Ascending aorta (tissue), 2 donors: Measurements from ENCODE around the gene BTBD6. TPM values are rescaled to one million over a fixed set of nuclear protein-coding genes. Genes with fewer than 3 reads are reported as not detected.
"Not testable (repeated sequence)": the region's sequence is repeated elsewhere in the genome, so short reads cannot be mapped to it uniquely, and the experiment has no call there.

Experiments used
- DNase-seq, 2 donors: peaks; one replicate each; pipeline ENCODE4 v3.0.0-alpha.2; 2019; ENCODE audit warnings: low spot score in 2 of 2
- H3K27ac ChIP-seq, 2 donors: fragments of 200-600 bp; sonication (generic); one replicate each; pipeline ENCODE4 v1.5.1; 2016 to 2017; ENCODE audit warnings: mild to moderate bottlenecking in 1 of 2
- H3K27me3 ChIP-seq: fragments of 200-600 bp; sonication (generic); one replicate; pipeline ENCODE4 v1.5.1; 2017
- H3K36me3 ChIP-seq, 2 donors: fragments of 200-600 bp; sonication (generic); one replicate each; pipeline ENCODE4 v1.5.1; 2016
- H3K4me1 ChIP-seq, 2 donors: fragments of 200-600 bp; sonication (generic); one replicate each; pipeline ENCODE4 v1.5.1; 2016 to 2017; ENCODE audit warnings: mild to moderate bottlenecking in 1 of 2
- H3K4me3 ChIP-seq, 2 donors: fragments of 200-600 bp; sonication (generic); one replicate each; pipeline ENCODE4 v1.5.1; 2016 to 2017; ENCODE audit warnings: mild to moderate bottlenecking in 1 of 2
- H3K9me3 ChIP-seq, 2 donors: fragments of 200-600 bp; sonication (generic); one replicate each; pipeline ENCODE4 v1.5.1; 2016
- CTCF ChIP-seq, 3 experiments: fragments of 200-600 bp in 2 of 3; fragments of 450-650 bp in 1 of 3; sonication (generic) in 2 of 3; IDR thresholded peaks; one replicate each; pipeline ENCODE4 v1.5.1; 2016 to 2019; ENCODE audit warnings: antibody characterized with exemption in 3 of 3, mild to moderate bottlenecking in 1 of 3, moderate library complexity in 1 of 3
- intact Hi-C: fragments of 100-400 bp; cut with DNase I; formaldehyde crosslinking; loops from one replicate; pipeline ENCODE4 v1.15.1; 2023
- total RNA-seq: library from RNA; depleted of rRNA; stranded (reverse); fragments of >200 nt; gene quantifications from one replicate; pipeline ENCODE4 v1.1.0, GENCODE V29; 2016

BTBD6 gene
- total RNA-seq, 1 donor from 2014 or later, result 80.1 TPM

- no peak overlapping the region for H3K27ac ChIP-seq
- no peaks in the 10 kb centered on the region for H3K9me3 ChIP-seq
- no peaks in the 10 kb centered on the region for H3K4me1 ChIP-seq
- H3K27me3 ChIP-seq, result no peaks in the 10 kb centered on the region
- DNase-seq, result no peak
- intact Hi-C loops, result no loop called here
- peaks cover 0 to 20% of the 10 kb centered on the region in 2 donors for H3K36me3 ChIP-seq
- no peak overlapping the region for H3K4me3 ChIP-seq
- TF ChIP-seq CTCF (IDR thresholded peaks at IDR 0.05), result no peak
Observed at GRCh38 chr14:105272623-105273022, 24.3 kb downstream of the BTBD6 start.

GRCh38 chr14:105273062-105273461 lies 24.7 kb downstream of the BTBD6 start:
- no peak for TF ChIP-seq CTCF (IDR thresholded peaks at IDR 0.05)
- intact Hi-C loops, result no loop called here
- Histone ChIP-seq H3K4me3 (no peak overlapping the region), H3K9me3 (no peaks in the 10 kb centered on the region), H3K4me1 (no peaks in the 10 kb centered on the region), H3K36me3 (peaks cover 0 to 20% of the 10 kb centered on the region in 2 donors), H3K27ac (no peak overlapping the region), H3K27me3 (no peaks in the 10 kb centered on the region)
- DNase-seq, result no peak

GRCh38 chr14:105274637-105275036 lies 26.3 kb downstream of the BTBD6 start:
- no peaks in the 10 kb centered on the region for H3K9me3 ChIP-seq
- no peak for TF ChIP-seq CTCF (IDR thresholded peaks at IDR 0.05)
- intact Hi-C loops, result no loop called here

GRCh38 chr14:105275267-105275946 lies 27.1 kb downstream of the BTBD6 start:
- DNase-seq, result no peak
- H3K4me1 ChIP-seq, result no peaks in the 10 kb centered on the region
- H3K4me3 ChIP-seq, result no peak overlapping the region
- no peak for TF ChIP-seq CTCF (IDR thresholded peaks at IDR 0.05)
- no peaks in the 10 kb centered on the region for H3K27me3 ChIP-seq
- intact Hi-C loops, result no loop called here
- H3K27ac ChIP-seq, result peak overlapping the region in 1 of 2 donors; percentile 27
- H3K36me3 ChIP-seq, result peaks cover 2 to 11% of the 10 kb centered on the region in 2 donors
- H3K9me3 ChIP-seq, result no peaks in the 10 kb centered on the region

More at GRCh38 chr14:105274637-105275036, 26.3 kb downstream of the BTBD6 start:
- no peak overlapping the region for H3K27ac ChIP-seq
- DNase-seq, result no peak
- no peak overlapping the region for H3K4me3 ChIP-seq
- no peaks in the 10 kb centered on the region for H3K4me1 ChIP-seq
- no peaks in the 10 kb centered on the region for H3K27me3 ChIP-seq
- peaks cover 0 to 12% of the 10 kb centered on the region in 2 donors for H3K36me3 ChIP-seq

GRCh38 chr14:105277448-105277847 lies 29.1 kb downstream of the BTBD6 start:
- H3K27ac ChIP-seq, DNase-seq, H3K4me3 ChIP-seq, intact Hi-C loops, H3K27me3 ChIP-seq, H3K4me1 ChIP-seq, H3K36me3 ChIP-seq, H3K9me3 ChIP-seq: not testable (repeated sequence)

- no peak for TF ChIP-seq CTCF (IDR thresholded peaks at IDR 0.05)
- intact Hi-C loops, result loop anchor here (2.0 kb wide), 1 partner anchor 77 kb away; no protein-coding TSS in a partner anchor
- Histone ChIP-seq H3K36me3 (peaks cover 4 to 8% of the 10 kb centered on the region in 2 donors), H3K4me1 (peaks cover 0 to 4% of the 10 kb centered on the region in 2 donors), H3K27me3 (no peaks in the 10 kb centered on the region), H3K9me3 (no peaks in the 10 kb centered on the region), H3K27ac (no peak overlapping the region), H3K4me3 (no peak overlapping the region)
- no peak for DNase-seq
Observed at GRCh38 chr14:105279642-105280361, 31.5 kb downstream of the BTBD6 start.
